ENCODE data around the gene TNS2. TPM values are rescaled to one million over a fixed set of nuclear protein-coding genes. Genes with fewer than 3 reads are reported as not detected.

TNS2 gene
- total RNA-seq, 4 donors from 2014 or later, result 173 to 226 (median 202) TPM

GRCh38 chr12:53051058-53051880 is 1.4 kb downstream of the TNS2 start:
- intact Hi-C loops (cut with DNase I), result no loop called here
- Histone ChIP-seq H3K27me3 (no peaks in the 10 kb centered on the region), H3K9me3 (no peaks in the 10 kb centered on the region), H3K4me1 (peaks cover 70 to 90% (median 89%) of the 10 kb centered on the region in 4 donors), H3K27ac (replicated peaks in 1 of 4) (peak overlapping the region; percentile 97 to 99 (median 98)), H3K36me3 (peaks cover 5 to 41% (median 19%) of the 10 kb centered on the region in 4 donors), H3K4me3 (peak overlapping the region; percentile 76 to 82 (median 79))
- no peak for DNase-seq (ENCODE audit: extremely low spot score)
- WGBS, result 25% methylated on average over 9 of the region's 11 CpGs
- peak; percentile 13 for TF ChIP-seq POLR2A (IDR thresholded peaks at IDR 0.05; ENCODE audit: low read depth)
- TF ChIP-seq CTCF (IDR thresholded peaks at IDR 0.05), result peak in 2 of 3 experiments; percentile 15 to 47
- TF ChIP-seq EP300 (IDR thresholded peaks at IDR 0.05), result no peak
- TF ChIP-seq POLR2AphosphoS5 (IDR thresholded peaks at IDR 0.05), result peak in 1 of 2 donors; percentile 87

DNA sequence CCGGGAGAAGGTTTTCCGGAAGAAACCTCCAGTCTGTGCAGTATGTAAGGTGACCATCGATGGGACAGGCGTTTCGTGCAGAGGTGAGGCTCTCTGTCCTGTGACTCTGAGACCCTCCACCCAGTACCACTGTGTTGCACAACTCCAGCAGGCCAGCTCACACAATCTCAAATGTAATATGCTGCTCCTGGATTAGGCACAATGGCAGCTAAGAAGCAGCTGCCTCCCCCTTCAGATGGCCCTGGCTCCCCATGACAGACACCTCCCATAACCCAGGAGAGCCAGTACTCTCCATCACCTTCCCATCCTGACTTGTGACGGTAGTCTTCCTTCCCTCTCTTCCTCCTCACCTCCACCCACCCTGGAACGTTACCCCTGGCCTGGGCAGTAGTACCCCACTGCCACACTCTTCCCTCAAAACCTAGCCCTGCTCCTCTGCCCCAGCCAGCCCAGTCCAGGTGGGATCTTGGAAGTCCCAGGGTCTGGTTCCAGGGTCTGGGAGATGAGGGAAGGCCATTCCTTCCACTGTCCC is 2.1 kb downstream of the TNS2 start:
- no peak for TF ChIP-seq POLR2AphosphoS5 (IDR thresholded peaks at IDR 0.05)
- TF ChIP-seq POLR2A (IDR thresholded peaks at IDR 0.05; ENCODE audit: low read depth), result no peak
- no peak for TF ChIP-seq EP300 (IDR thresholded peaks at IDR 0.05)
- TF ChIP-seq CTCF (IDR thresholded peaks at IDR 0.05), result no peak
- Histone ChIP-seq H3K4me1 (peaks cover 67 to 95% (median 92%) of the 10 kb centered on the region in 4 donors), H3K36me3 (peaks cover 5 to 47% (median 23%) of the 10 kb centered on the region in 4 donors), H3K4me3 (peak overlapping the region; percentile 76 to 82 (median 79)), H3K27me3 (no peaks in the 10 kb centered on the region), H3K27ac (replicated peaks in 1 of 4) (peak overlapping the region; percentile 97 to 99 (median 98)), H3K9me3 (no peaks in the 10 kb centered on the region)
- DNase-seq (ENCODE audit: extremely low spot score), result no peak
- WGBS, result 19% methylated on average over 2 of the region's 7 CpGs
- intact Hi-C loops (cut with DNase I), result no loop called here

GRCh38 chr12:53052419-53053217 is 2.8 kb downstream of the TNS2 start:
- H3K27ac ChIP-seq (replicated peaks in 1 of 4), result peak overlapping the region; percentile 97 to 99 (median 98)
- H3K27me3 ChIP-seq, result no peaks in the 10 kb centered on the region
- DNase-seq (ENCODE audit: extremely low spot score), result no peak
- H3K36me3 ChIP-seq, result peaks cover 6 to 54% (median 30%) of the 10 kb centered on the region in 4 donors
- intact Hi-C loops (cut with DNase I), result no loop called here
- 31% methylated on average over 8 of the region's 11 CpGs for WGBS
- H3K4me3 ChIP-seq, result peak overlapping the region; percentile 76 to 82 (median 79)
- H3K4me1 ChIP-seq, result peaks cover 69 to 100% (median 94%) of the 10 kb centered on the region in 4 donors
- H3K9me3 ChIP-seq, result no peaks in the 10 kb centered on the region
- TF ChIP-seq CTCF (IDR thresholded peaks at IDR 0.05), result peak in 1 of 3 experiments; percentile 24
- no peak for TF ChIP-seq POLR2A (IDR thresholded peaks at IDR 0.05; ENCODE audit: low read depth)
- no peak for TF ChIP-seq EP300 (IDR thresholded peaks at IDR 0.05)
- peak in 1 of 2 donors; percentile 91 for TF ChIP-seq POLR2AphosphoS5 (IDR thresholded peaks at IDR 0.05)

DNA sequence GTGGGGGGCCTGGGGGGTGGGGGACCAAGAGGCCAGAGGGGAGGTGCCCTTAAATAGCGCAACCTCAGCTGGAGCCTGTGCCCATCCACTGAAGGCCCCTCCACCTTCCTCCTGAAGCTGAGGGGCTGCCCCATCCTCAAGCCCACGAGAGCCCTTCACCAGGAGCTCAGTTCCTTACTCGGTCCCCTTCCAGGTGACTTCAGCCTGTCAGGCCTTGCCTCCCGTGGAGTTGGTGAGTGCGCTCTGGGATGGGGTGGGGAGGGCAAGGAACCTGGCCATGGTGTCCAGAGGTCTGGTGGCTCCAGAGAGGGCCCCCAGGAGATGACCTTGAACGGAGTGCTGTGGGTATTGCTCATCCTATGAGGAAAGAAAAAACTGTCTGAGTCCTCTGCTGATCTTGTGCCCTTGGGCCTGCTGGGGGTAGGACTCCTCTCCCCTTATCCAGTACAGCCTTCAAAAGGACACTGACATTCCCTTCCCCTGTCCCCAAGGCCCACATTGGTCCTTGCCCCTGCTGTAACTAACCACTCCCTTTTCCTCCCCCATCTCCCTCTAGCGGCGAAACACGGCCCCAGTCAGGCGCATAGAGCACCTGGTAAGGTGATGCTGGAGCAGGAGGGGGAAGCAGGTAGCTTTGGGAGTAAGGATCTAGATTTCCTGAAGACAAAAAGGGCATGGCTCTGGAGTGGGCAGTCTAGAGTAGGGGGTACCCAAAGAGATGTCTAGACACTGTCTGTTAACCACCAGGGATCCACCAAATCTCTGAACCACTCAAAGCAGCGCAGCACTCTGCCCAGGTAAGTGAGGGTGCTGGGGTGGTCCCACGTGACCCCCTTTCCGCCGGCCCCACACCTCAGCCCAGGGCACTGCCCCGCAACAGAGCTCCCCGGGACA is 3.6 kb downstream of the TNS2 start:
- DNase-seq (ENCODE audit: extremely low spot score), result no peak
- intact Hi-C loops (cut with DNase I), result no loop called here
- 48% methylated on average over 16 of the region's 16 CpGs for WGBS
- H3K27ac ChIP-seq (replicated peaks in 1 of 4), result peak overlapping the region; percentile 97 to 99 (median 98)
- no peaks in the 10 kb centered on the region for H3K27me3 ChIP-seq
- peaks cover 66 to 96% (median 94%) of the 10 kb centered on the region in 4 donors for H3K4me1 ChIP-seq
- no peak for TF ChIP-seq EP300 (IDR thresholded peaks at IDR 0.05)
- peak; percentile 45 to 71 (median 66) for TF ChIP-seq CTCF (IDR thresholded peaks at IDR 0.05)
- no peak for TF ChIP-seq POLR2A (IDR thresholded peaks at IDR 0.05; ENCODE audit: low read depth)
- peak in 1 of 2 donors; percentile 28 for TF ChIP-seq POLR2AphosphoS5 (IDR thresholded peaks at IDR 0.05)
- no peaks in the 10 kb centered on the region for H3K9me3 ChIP-seq
- peak overlapping the region; percentile 76 to 82 (median 79) for H3K4me3 ChIP-seq
- H3K36me3 ChIP-seq, result peaks cover 11 to 63% (median 38%) of the 10 kb centered on the region in 4 donors

All from esophagus muscularis mucosa (tissue), 4 donors.